Parathyroid adenoma (tissue), 2 donors: ENCODE data around the gene MIA.

Experiments used
- H2AFZ ChIP-seq: fragments of 300-600 bp; sonication (generic); one replicate; pipeline ENCODE4 v1.7.0; 2017; ENCODE audit warnings: antibody characterized with exemption, mild to moderate bottlenecking
- H3K27ac ChIP-seq: fragments of 300-600 bp; sonication (generic); one replicate; pipeline ENCODE4 v1.7.0; 2017
- H3K27me3 ChIP-seq: fragments of 300-600 bp; sonication (generic); one replicate; pipeline ENCODE4 v1.7.0; 2017; ENCODE audit warnings: low read length; ENCODE audit not compliant: control insufficient read depth, insufficient read depth
- H3K36me3 ChIP-seq: fragments of 300-600 bp; sonication (generic); one replicate; pipeline ENCODE4 v1.7.0; 2017; ENCODE audit warnings: low read length; ENCODE audit not compliant: control insufficient read depth, insufficient read depth
- H3K4me1 ChIP-seq: fragments of 300-600 bp; sonication (generic); one replicate; pipeline ENCODE4 v1.7.0; 2017; ENCODE audit warnings: control low read depth
- H3K4me2 ChIP-seq: fragments of 300-600 bp; sonication (generic); one replicate; pipeline ENCODE4 v1.7.0; 2017; ENCODE audit warnings: low read length
- H3K4me3 ChIP-seq: fragments of 300-600 bp; sonication (generic); one replicate; pipeline ENCODE4 v1.7.0; 2017; ENCODE audit warnings: low read depth, low read length
- H3K79me2 ChIP-seq: fragments of 300-600 bp; sonication (generic); one replicate; pipeline ENCODE4 v1.7.0; 2017; ENCODE audit warnings: control low read depth
- H3K9ac ChIP-seq: fragments of 300-600 bp; sonication (generic); one replicate; pipeline ENCODE4 v1.7.0; 2017; ENCODE audit warnings: mild to moderate bottlenecking
- H3K9me3 ChIP-seq: fragments of 300-600 bp; sonication (generic); one replicate; pipeline ENCODE4 v1.7.0; 2017; ENCODE audit warnings: low read length; ENCODE audit not compliant: control insufficient read depth
- TF ChIP-seq, protein P1 (sequence below): fragments of 300-600 bp; sonication (generic); IDR thresholded peaks from one replicate; pipeline ENCODE4 v1.7.0; 2017; ENCODE audit warnings: antibody characterized with exemption, mild to moderate bottlenecking
- donor health status: primary hyperparathyroidism.

Gene MIA

GRCh38 chr19:40739871-40740703, 35.2 kb upstream of the MIA start:
- Histone ChIP-seq H3K9me3 (no peaks in the 10 kb centered on the region), H3K79me2 (no peaks in the 10 kb centered on the region), H3K4me1 (peaks cover 2% of the 10 kb centered on the region), H3K4me2 (no peak overlapping the region), H3K4me3 (no peak overlapping the region), H3K27ac (no peak overlapping the region), H2AFZ (no peak overlapping the region), H3K27me3 (no peaks in the 10 kb centered on the region), H3K9ac (no peak overlapping the region), H3K36me3 (no peaks in the 10 kb centered on the region)
- TF ChIP-seq, protein P1, sequence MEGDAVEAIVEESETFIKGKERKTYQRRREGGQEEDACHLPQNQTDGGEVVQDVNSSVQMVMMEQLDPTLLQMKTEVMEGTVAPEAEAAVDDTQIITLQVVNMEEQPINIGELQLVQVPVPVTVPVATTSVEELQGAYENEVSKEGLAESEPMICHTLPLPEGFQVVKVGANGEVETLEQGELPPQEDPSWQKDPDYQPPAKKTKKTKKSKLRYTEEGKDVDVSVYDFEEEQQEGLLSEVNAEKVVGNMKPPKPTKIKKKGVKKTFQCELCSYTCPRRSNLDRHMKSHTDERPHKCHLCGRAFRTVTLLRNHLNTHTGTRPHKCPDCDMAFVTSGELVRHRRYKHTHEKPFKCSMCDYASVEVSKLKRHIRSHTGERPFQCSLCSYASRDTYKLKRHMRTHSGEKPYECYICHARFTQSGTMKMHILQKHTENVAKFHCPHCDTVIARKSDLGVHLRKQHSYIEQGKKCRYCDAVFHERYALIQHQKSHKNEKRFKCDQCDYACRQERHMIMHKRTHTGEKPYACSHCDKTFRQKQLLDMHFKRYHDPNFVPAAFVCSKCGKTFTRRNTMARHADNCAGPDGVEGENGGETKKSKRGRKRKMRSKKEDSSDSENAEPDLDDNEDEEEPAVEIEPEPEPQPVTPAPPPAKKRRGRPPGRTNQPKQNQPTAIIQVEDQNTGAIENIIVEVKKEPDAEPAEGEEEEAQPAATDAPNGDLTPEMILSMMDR = no peak

GRCh38 chr19:40740747-40741146, 34.6 kb upstream of the MIA start:
- Histone ChIP-seq H3K4me1 (peaks cover 2% of the 10 kb centered on the region), H2AFZ (no peak overlapping the region), H3K4me3 (no peak overlapping the region), H3K9me3 (no peaks in the 10 kb centered on the region), H3K4me2 (no peak overlapping the region), H3K27ac (no peak overlapping the region), H3K9ac (no peak overlapping the region), H3K79me2 (no peaks in the 10 kb centered on the region), H3K27me3 (no peaks in the 10 kb centered on the region), H3K36me3 (no peaks in the 10 kb centered on the region)
- TF ChIP-seq, protein P1 = no peak

DNA sequence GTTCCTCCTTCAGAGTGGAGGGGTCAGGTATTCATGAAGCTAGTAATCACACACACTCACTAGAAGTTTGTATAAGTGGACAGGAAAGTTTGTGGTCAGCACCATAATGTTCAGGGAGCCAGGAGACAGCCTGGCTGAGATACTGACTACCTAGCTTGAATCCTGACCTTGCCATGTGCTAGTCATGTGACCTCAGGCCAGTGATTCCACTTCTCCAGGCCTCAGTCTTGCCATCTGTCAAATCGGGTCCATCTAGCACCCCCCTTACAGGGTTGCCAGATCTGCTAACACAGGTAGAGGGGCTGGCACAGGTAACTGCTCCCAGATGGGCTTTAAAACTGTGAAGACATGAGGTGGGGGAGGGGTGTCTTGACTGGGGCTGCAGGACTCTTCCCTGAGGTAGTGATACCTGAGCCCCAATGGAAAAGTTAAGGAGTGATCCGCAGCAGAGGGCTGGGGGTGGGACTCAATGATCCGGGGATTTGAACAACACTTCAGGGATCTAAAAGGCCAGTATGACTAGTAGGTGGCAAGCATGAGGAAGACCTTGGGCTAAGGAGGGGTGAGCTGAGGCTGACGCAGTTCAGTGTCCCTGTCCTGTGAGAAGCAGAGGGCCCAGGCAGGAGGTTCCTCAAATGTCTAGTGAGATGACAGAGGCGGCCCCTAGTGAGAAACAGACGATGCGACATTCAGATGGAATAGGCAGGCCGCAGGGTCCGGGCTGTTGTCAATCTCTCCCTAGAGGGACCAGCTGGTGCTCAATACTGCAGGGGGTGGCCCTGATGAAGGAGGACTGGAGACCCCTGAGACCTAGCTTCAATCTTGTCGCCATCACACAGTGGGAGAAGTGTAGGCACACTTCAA, 33.6 kb upstream of the MIA start:
- H3K4me3 ChIP-seq = no peak overlapping the region
- no peaks in the 10 kb centered on the region for H3K27me3 ChIP-seq
- H3K9ac ChIP-seq = no peak overlapping the region
- peaks cover 2% of the 10 kb centered on the region for H3K4me1 ChIP-seq
- H3K36me3 ChIP-seq = no peaks in the 10 kb centered on the region
- no peak overlapping the region for H2AFZ ChIP-seq
- no peak overlapping the region for H3K27ac ChIP-seq
- H3K4me2 ChIP-seq = no peak overlapping the region
- TF ChIP-seq, protein P1 = no peak
- H3K9me3 ChIP-seq = no peaks in the 10 kb centered on the region
- H3K79me2 ChIP-seq = no peaks in the 10 kb centered on the region

DNA sequence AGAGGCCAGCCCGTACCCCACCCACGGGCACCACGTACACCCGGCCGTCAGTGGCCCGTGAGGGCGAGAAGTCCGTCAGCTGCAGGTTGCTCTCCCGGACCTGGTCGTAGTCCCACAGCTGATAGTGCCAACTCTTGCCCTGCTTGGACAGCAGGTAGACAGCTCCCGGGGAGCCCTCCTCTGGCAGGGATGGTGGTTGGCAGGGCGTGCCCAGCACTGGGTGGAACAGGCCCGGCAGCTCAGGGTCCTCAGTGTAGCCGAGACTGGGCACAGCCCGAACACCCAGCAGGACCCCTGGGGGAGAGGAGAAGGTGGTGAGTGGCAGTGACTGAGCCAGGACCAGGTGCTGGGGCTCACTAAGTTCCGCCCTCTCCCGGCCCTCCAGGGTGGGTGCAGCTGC, 32.8 kb upstream of the MIA start:
- Histone ChIP-seq H2AFZ (no peak overlapping the region), H3K4me2 (no peak overlapping the region), H3K4me3 (no peak overlapping the region), H3K79me2 (no peaks in the 10 kb centered on the region), H3K4me1 (peaks cover 2% of the 10 kb centered on the region), H3K27me3 (no peaks in the 10 kb centered on the region), H3K9me3 (no peaks in the 10 kb centered on the region), H3K27ac (no peak overlapping the region), H3K9ac (no peak overlapping the region), H3K36me3 (no peaks in the 10 kb centered on the region)
- TF ChIP-seq, protein P1 = no peak
